GM21528 (cell line): ENCODE measurements around the gene EID2.
A peak's percentile ranks its signal among the peaks of the same experiment; 100 is the strongest.

ENCODE experiments used
- ATAC-seq: cut with Tn5 transposase; IDR thresholded peaks from one replicate; pipeline ENCODE4 v1.9.1; 2021; ENCODE audit warnings: mild to moderate bottlenecking, moderate library complexity; ENCODE audit not compliant: unreplicated experiment, low FRiP score

The EID2 gene, protein sequence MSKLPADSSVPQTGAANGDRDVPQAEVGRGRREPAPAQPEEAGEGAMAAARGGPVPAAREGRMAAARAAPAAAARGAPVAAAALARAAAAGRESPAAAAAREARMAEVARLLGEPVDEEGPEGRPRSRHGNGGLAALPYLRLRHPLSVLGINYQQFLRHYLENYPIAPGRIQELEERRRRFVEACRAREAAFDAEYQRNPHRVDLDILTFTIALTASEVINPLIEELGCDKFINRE

DNA sequence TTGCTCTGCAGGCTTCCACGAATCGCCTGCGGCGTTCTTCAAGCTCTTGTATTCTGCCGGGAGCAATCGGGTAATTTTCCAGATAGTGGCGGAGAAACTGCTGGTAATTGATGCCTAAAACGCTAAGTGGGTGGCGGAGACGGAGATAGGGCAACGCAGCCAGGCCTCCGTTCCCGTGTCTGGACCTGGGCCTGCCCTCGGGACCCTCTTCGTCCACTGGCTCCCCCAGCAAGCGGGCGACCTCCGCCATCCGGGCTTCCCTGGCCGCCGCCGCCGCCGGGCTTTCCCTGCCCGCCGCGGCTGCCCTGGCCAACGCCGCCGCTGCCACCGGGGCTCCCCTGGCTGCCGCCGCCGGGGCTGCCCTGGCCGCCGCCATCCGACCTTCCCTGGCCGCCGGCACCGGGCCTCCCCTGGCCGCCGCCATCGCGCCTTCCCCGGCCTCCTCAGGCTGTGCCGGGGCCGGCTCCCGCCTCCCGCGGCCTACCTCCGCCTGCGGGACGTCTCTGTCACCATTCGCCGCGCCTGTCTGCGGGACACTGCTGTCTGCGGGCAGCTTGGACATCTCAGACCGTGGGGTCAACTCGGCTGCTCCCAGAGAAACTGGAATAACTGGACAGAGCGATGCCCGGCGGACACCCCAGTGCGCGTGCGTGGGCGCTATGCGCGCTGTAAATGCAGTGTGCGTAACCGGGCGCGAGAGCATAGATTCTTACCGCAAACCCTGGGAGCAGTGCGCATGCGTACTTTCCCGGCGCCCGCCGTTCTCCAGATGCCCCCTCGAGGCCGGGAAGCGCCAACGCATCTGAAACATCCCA lies at the start of gene EID2:
TSS of gene EID2 (minus strand) at position 644 of the 815 bp plus-strand sequence. CDS start at position 562, 82 bp downstream.
- peak; percentile 87 for ATAC-seq

DNA sequence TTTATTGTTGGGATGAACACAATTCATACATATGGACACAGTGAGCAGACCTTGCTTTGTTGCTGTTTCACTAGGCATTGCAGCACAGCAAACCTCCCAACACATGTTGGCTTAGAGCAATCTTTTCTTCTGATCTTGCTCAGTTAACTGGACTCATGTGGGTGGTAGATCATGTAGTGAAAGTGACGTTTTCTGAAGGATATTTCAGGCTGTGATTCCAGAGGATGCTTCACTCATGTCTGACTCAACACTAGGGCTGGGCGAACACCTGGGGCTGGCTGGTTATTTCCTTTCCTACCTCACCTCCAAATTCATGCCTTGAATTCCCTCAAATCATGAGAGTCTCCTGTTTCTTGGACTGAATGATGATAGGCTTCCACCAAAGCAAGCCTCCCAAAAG lies 48.1 kb upstream of the EID2 start:
- no peak for ATAC-seq

DNA sequence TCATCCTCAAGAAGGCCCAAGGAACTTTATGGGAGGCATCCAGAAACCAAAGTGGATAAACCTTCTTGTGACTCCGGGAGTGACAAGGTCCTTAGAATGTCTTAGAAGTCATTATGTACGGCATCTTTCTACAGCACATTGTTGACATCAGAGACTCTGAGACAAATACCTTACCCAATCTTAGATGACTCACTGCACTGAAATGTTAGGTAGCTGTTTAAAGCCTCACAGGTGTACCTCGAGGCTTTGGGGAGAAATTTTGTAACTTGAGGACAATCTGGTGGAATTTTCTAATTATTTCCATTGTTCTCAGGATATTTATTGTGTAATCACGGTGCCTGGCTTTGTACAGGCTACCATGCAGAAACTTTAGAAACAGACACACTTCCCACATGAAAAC lies 47.5 kb upstream of the EID2 start:
- no peak for ATAC-seq

DNA sequence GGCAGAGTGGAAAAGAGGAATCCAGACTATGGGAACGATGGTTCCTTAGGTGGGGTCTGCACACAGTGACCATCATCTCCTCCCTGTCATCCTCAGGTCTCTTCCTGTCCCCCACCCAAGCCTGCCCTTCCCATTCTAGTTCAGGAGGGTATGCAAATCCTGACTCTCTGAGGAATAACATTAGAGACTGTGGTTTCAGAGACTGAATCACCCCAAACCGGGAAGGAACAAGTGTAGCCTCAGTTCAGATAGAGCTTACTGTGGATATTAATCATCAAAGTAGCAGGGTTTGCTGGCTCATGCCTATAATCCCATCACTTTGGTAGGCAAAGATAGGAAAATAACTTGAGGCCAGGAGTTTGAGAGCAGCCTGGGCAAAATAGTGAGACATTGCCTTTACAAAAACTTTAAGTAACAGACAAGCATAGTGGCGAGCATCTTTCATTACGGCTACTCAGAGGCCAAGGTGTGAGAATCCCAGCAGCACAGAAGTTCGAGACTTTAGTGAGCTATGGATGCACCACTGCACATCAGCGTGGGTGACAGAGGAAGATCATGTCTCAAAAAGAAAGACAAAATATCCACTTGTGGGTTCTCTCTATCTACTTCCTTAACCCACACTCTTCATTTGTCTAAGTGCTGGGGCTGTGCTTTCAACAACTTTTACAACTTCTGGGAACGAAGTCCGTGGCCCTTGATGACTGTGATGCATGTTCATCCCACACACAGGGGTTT lies 43.1 kb upstream of the EID2 start:
- no peak for ATAC-seq

DNA sequence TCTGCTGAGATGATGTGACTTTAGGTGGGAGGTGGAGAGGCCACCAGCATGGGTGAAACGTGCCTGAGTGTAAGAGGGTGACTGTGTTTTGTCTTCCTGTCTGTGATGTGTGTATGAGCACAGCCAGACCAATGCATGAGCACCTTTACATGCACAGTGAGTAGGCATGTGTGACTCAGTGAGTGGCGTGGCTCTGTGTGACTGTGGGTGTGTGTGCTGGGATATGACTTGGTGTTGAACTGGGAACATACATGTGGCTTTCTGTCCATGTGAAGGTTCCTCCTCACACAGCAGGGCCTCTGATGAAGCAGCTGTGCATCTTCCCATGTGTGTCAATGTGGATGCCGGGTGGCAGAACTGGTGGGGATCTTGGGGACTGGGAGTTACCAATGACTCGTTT lies 42.5 kb upstream of the EID2 start:
- no peak for ATAC-seq

DNA sequence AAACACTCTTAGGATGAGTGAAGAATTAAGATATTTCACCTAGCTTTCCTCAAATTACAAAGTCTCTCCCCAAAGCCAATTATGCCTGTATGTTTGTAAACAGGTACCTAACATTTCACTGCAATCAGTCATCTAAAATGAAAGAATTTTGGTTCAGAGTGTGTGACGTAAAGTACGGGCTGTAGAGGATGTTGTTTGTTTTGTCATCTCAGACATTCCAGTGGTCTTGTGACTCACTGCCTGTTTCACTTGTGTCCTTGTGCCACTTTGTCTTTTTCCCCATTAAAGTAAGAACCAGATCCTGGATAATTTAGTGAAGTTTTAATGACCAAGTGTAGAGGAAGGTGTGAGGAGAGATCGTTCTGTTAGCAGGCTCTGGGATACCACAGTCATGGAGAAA lies 28.6 kb upstream of the EID2 start:
- ATAC-seq = no peak

DNA sequence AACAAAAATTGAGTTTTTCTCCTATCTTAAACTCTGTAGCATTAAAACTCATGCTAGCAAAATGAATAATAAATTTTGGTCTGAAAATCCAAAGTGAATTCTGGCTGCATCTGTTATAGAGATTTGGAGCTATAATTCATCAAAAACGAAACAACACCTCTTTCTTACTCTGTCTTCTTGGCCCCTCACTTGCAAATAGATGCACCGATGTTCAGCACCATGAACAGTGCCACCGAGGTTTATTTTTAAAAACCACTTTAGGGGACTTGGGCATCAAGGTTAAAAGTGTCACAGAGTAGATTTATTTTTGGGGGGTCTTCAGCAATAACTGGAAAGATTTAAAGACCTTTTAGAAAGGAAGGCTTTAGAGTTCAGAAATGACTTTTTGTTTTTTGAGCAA lies 26.1 kb upstream of the EID2 start:
- no peak for ATAC-seq

DNA sequence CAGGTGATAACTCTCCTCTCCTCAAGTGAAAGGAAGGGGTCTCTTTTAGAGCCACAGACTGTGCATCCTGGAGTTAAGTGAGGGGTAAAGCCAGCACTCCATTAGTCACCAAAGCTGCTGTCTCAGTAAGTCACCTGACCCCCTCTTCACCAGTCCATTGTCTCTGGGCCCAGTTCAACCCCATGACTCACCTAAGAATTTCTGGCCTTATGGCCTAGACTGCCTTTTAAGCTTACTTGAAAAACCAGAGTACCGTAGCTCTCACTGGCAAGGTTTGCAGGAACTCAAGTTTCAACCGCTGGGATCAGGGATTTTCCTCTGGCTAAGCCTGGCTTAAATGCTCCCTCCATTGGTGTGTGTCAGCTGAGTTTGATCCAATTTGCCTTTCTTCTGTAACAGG lies 23.4 kb upstream of the EID2 start:
- no peak for ATAC-seq

DNA sequence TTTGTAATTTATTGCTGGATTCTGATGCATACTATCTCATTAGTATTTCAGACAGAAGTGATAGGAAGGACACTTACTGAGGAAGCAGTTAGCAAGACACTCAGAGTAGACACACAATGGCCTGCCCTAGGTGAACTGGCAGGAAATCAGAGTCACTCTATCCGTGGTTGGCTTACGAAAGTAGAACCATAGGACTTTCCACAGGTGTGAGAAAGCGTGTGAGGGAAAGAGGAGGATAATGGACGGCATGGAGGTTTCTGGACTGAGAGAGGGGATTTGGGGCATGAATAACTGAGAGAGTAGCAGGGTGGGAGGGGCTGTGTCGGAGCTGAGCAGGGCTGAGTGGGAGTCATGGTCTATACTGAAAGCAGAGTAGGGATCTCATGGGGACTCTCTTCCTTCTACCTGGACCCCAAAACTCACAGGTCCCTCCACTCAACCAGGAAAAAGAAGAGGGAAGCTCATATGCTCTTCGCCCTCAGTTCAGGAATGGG lies 18.7 kb upstream of the EID2 start:
- ATAC-seq = no peak

DNA sequence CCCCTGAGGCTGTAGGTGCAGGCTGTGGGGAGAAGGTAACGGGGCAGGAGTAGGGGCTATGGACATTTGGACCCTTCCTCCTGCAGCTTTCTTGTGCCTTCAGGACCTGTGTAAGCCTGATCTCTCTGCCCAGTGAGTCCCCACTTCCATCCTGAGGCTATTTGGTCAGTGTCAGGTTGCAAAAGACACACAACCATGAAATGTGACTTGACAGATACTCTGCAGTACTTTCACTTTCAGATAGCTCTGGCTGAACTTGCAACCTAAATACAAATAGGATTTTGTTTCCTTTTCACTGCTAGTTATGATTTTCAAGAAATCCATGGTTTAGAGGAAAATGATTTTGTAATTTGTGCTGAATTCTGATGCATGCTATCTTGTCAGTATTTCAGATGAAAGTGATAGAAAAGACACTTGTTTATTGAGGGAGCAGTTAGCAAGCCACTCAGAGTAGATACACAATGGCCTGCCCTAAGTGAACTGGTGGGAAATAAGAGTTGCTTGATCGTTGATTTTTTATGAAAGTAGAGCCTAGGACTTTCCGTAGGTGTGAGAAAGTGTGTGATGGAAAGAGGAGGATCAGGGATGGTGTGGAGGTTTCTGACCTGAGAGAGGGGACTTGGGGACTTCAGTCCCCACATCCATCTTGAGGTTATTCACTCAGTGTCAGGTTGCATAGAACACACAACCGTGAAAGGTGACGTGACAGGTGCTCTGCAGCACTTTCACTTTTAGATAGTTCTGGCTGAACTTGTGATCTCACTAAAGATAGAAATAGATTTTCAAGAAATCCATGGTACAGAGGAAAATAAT lies 18.1 kb upstream of the EID2 start:
- ATAC-seq = no peak

DNA sequence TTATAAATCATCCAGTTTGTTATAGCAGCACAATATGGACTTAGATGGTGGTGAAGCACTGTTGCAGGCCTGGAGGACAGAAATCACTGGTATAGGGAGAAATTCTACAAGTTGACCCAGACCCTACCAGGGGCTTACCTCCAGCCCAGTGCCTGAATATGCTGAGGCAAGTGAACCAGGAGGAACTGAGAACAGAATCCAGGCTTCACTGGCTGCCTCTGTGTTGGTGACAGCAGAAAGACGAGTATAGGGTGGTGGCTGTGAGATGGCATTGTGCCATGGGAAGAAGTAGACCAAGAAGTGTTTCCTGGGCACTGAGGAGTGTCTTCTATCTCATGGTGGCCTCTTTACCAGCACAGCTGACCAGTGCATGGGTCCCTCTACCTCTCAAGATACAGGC lies 15.9 kb upstream of the EID2 start:
- no peak for ATAC-seq

DNA sequence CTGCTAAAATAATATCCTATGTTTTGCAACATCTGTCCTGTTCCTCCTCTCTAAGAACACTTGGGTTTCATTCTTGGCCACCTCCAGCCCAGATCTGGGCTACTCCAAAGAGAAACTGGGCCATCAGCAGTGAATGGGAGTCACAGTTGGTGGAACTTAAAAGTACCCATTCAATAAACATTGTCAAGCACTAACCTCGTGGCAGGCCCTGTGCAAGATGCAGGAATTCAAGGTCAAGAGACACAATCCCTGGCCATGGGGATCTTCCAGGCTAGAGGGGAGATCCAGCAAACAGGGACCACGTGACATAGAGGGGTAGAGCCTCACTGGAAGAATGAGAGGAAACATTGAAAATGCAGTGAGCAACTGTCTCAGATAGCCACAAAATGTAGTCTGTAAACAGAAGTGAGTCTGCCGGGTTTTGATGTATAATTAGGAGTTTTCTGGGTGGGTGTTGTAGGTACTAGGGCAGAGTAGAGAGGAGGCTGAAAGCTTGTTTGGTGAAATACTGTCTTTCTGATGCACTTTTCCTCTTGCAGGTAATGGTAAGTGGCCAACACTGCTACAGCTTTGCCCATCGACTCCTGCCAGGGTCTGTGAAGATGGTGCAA lies 14.8 kb upstream of the EID2 start:
- no peak for ATAC-seq

DNA sequence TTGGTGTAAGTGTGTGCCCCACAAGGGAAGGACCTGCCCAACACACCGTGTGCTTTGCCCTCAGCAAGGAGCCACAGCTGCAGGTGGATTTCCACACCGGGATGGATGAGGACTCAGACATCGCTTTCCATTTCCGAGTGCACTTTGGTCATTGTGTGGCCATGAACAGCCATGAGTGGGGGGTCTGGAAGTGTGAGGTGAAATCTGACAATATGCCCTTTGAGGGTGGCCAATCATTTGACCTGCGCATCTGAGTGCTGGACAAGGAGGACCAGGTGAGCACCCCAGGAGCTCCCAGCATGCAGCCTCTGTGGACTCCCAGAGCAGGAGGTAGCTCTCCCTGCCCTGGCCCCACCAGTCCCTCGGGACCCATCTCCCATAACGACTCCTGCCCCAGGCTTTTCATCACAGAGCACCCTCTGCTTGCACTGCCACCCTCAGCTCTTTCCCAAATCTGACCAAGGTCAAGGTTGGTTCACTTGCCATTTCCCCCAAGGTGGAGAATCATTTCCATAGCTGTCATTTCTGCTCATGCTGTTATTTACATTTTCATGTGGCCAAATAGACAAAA lies 13.2 kb upstream of the EID2 start:
- no peak for ATAC-seq

DNA sequence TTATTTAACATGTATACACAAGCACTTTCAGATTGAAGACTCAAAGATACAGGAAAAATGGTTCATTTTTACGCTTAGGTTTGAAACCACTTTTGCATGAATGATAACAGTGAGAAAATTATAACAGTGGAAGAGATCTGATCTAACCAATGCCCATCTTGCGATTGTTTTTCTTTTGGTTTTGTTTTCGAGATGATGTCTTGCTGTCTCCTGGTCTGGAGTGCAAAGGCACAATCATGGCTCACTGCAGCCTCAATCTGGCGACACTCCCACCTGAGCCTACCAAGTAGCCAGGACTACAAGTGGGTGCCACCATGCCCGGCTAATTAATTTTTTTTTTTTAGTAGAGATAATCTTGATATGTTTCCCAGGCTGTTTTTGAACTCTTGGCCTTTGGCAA lies 10.2 kb upstream of the EID2 start:
- no peak for ATAC-seq

DNA sequence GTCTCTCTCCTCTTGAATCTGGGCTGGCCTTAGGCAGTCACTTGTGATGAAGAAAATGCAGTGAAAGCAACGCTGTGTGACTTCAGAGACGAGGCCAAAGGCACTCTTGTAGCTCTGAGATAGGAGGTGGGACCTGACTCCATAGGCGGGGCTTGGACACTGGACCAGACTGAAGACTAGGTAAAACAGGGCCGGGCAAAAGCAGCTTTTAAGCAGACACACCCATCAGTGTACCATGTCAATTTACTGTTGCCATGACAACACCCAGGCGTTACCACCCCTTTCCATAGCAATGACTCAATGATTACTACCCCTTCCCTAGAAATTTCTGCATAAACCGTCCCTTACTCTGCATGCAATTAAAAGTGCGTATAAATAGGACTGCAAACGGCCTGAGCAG lies 6.6 kb upstream of the EID2 start:
- ATAC-seq = no peak

DNA sequence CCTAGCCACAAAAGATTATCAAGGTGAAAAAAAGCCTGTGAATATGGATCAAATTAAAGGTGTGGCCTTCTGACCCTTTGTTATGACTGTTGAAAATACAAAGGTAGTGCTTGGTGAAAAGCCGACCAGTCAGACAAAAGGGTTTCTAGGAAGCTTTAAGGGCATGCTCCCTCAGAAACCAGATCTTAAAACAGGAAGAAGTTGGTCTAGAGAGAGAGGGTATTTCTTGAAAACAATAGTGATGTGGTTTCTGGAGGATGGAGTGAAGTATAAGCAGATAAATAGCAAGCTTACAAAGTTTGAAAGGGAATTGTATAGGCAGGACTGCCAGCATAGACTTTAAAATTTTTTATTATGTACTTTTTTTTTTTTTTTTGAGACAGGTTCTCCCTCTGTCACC lies 5.0 kb upstream of the EID2 start:
- no peak for ATAC-seq

DNA sequence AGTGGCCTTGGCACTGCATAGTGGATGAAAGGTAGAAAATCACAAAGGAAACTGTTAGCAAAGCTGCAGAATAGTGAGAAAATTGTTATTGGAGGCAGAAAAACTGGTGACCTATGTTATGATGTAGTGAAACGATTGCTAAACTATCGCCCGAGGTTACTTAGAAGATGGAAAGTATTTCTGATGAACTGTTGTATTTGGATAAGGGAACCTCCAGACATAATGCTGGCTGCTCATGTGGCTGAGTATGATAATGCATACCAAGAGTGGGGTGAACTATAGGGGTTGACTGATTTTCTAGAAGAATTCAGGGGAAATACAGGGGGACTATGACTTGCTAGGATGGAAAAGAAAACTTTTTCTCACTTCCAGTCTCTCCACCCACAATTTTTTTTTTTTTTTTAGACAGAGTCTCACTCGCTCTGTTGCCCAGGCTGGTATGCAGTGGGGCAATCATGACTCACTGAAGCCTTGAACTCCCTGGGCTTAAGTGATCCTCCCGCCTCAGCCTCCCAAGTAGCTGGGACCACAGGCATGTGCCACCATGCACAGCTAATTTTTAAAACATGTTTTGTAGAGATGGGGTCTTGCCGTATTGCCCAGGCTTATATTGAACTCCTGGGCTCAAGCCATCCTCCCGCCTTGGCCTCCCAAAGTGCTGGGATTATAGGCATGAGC lies 4.4 kb upstream of the EID2 start:
- ATAC-seq = no peak

DNA sequence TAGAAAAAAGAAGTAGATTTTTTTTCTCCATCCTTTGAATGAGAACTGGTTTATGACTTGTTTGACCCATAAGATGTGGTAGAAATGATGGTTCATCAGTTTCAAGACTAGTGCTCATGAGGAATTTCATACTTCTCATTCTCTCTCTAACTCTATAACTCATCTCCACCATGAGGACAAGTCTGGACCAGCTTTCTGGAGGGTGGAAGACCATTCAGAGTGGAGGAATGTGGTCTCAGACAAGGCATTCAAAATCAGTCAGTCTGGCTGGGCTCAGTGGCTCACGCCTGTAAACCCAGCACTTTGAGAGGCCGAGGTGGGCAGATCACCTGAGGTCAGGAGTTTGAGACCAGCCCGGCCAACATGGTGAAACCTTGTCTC lies 3.5 kb upstream of the EID2 start:
- ATAC-seq = no peak

DNA sequence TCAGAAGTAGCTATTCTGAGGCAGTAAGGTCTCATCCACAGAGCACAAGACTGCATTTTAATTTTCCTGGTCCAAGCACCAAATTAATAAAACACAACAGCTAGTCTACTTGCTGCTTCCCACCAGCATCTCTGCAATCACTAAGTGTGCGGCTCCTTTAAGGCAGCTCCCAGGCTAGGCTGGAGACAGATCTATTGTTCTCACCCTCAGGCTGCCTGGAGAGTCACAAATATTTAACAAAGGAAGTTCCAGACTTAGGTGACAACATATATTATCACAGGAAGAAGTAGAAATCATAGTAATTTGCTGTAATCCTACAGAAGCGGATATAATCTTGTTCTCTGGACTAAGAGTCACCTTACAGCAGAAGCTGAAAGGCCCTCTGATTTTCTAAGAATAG lies 2.2 kb upstream of the EID2 start:
- no peak for ATAC-seq
